Testis (tissue), 2 donors: ENCODE measurements around the gene RTN4RL1.

Experiments used
- CTCF ChIP-seq, 3 experiments: fragments of 450-650 bp in 2 of 3; fragments of 200-600 bp in 1 of 3; sonication (generic) in 1 of 3; IDR thresholded peaks; one replicate each; pipeline ENCODE4 v1.5.1; 2016 to 2019; ENCODE audit warnings: antibody characterized with exemption in 3 of 3, mild to moderate bottlenecking in 2 of 3, moderate library complexity in 1 of 3
- POLR2A ChIP-seq: fragments of 450-650 bp; IDR thresholded peaks from one replicate; pipeline ENCODE4 v1.6.1; 2017; ENCODE audit warnings: antibody characterized with exemption, mild to moderate bottlenecking, moderate library complexity

GRCh38 chr17:2043785-2044184 lies 18.7 kb upstream of the RTN4RL1 start:
- no peak for TF ChIP-seq CTCF (IDR thresholded peaks at IDR 0.05)
- TF ChIP-seq POLR2A, result no peak
